HCT116 (cell line): Measurements from ENCODE around the gene TJP1. TPM values are rescaled to one million over a fixed set of nuclear protein-coding genes. Genes with fewer than 3 reads are reported as not detected.

Experiments
- ATAC-seq: fragments of 200-7000 bp; cut with Tn5 transposase; 2 replicates; pipeline ENCODE4 v1.9.1; 2020; ENCODE audit warnings: mild to moderate bottlenecking, moderate library complexity
- BruUV-seq: library from RNA; stranded (reverse); fragments of 400-500 nt; replicated peaks from 2 replicates; lab custom pipeline; 2021; lab: Mats Ljungman, UMichigan
- CTCF ChIA-PET: fragments of 300-600 bp; sonication (Branson Sonifier 250); formaldehyde crosslinking; loops from one replicate; lab custom pipeline; 2021; ENCODE audit warnings: antibody characterized with exemption; lab: Charles Lee
- POLR2A ChIA-PET: fragments of 300-600, 350-600 bp; sonication (Branson Sonifier 250); formaldehyde crosslinking; loops from one replicate; lab custom pipeline; 2021; ENCODE audit warnings: antibody characterized with exemption; lab: Charles Lee
- RAD21 ChIA-PET, 2 experiments: fragments of 300-600 bp; sonication (Branson Sonifier 250); formaldehyde crosslinking; loops; one replicate each; lab custom pipeline; 2023; ENCODE audit warnings: low total read pairs in 2 of 2; ENCODE audit not compliant: uncharacterized antibody in 2 of 2, unreplicated experiment in 2 of 2, low non-redundant PET in 1 of 2; lab: Charles Lee
- DNase-seq: peaks from one replicate; pipeline ENCODE4 v3.0.0-alpha.2; 2010; ENCODE audit warnings: low read depth, low spot score
- H2AFZ ChIP-seq: fragments of 200-600 bp; shearing (Covaris generic), sonication (generic); 2 replicates; pipeline ENCODE4 v1.6.1; 2017; ENCODE audit warnings: low read depth, mixed run types, mixed read lengths, antibody characterized with exemption, low read length; ENCODE audit not compliant: poor library complexity, severe bottlenecking
- H3K27ac ChIP-seq: 2 replicates; pipeline ENCODE4 v1.5.1; 2012; ENCODE audit warnings: low read depth, low read length
- H3K27me3 ChIP-seq: fragments of 200-600 bp; sonication (generic); 2 replicates; pipeline ENCODE4 v1.6.1; 2016; ENCODE audit warnings: mixed run types, low read length, mixed read lengths; ENCODE audit not compliant: insufficient read depth
- H3K36me3 ChIP-seq, 2 experiments: fragments of 200-500 bp in 1 of 2; fragments of 200-600 bp in 1 of 2; sonication (Bioruptor generic) in 1 of 2; sonication (generic) in 1 of 2; 2 replicates each; pipeline versions ENCODE4 v1.5.1 to v1.6.1; 2014 to 2016; ENCODE audit warnings: low read length in 2 of 2, inconsistent platforms in 1 of 2, mixed read lengths in 1 of 2, mixed run types in 1 of 2; ENCODE audit not compliant: insufficient read depth in 2 of 2, control insufficient read depth in 1 of 2
- H3K4me1 ChIP-seq, 2 experiments: fragments of 200-600 bp in 1 of 2; sonication (generic) in 1 of 2; 2 replicates each; pipeline versions ENCODE4 v1.5.1 to v1.6.1; 2012 to 2017; ENCODE audit warnings: low read length in 2 of 2, inconsistent platforms in 1 of 2, mild to moderate bottlenecking in 1 of 2, mixed read lengths in 1 of 2, mixed run types in 1 of 2, moderate library complexity in 1 of 2; ENCODE audit not compliant: insufficient read depth in 2 of 2, control insufficient read depth in 1 of 2
- H3K4me2 ChIP-seq: fragments of 200-600 bp; sonication (generic); 2 replicates; pipeline ENCODE4 v1.6.1; 2017; ENCODE audit warnings: mixed run types, low read length, mixed read lengths
- H3K4me3 ChIP-seq, 2 experiments: fragments of 200-600 bp in 1 of 2; sonication (generic) in 1 of 2; replicated peaks in 1 of 2; 2 replicates each; pipeline ENCODE4 v1.5.1; 2011 to 2016; ENCODE audit warnings: low read length in 2 of 2, control low read depth in 1 of 2, low read depth in 1 of 2, mild to moderate bottlenecking in 1 of 2, mixed read lengths in 1 of 2, mixed run types in 1 of 2
- H3K79me2 ChIP-seq: fragments of 200-600 bp; sonication (generic); 2 replicates; pipeline ENCODE4 v1.6.1; 2017; ENCODE audit warnings: mild to moderate bottlenecking, mixed run types, low read length, moderate library complexity, mixed read lengths; ENCODE audit not compliant: insufficient read depth
- H3K9ac ChIP-seq: fragments of 200-600 bp; sonication (generic); 2 replicates; pipeline ENCODE4 v1.6.1; 2016; ENCODE audit warnings: low read length, mixed read lengths
- H3K9me2 ChIP-seq: fragments of 200-600 bp; sonication (generic), shearing (Covaris generic); 2 replicates; pipeline ENCODE4 v1.6.1; 2017; ENCODE audit warnings: mixed run types, mild to moderate bottlenecking, moderate library complexity; ENCODE audit not compliant: insufficient read depth
- H3K9me3 ChIP-seq, 2 experiments: fragments of 200-500 bp in 1 of 2; fragments of 200-600 bp in 1 of 2; sonication (Bioruptor generic) in 1 of 2; sonication (generic) in 1 of 2; 2 replicates each; pipeline ENCODE4 v1.6.1; 2014 to 2017; ENCODE audit warnings: low read length in 2 of 2, mixed read lengths in 2 of 2, inconsistent platforms in 1 of 2, low read depth in 1 of 2, mild to moderate bottlenecking in 1 of 2, mixed run types in 1 of 2, moderate library complexity in 1 of 2; ENCODE audit not compliant: control insufficient read depth in 1 of 2, insufficient read depth in 1 of 2
- H4K20me1 ChIP-seq: fragments of 200-600 bp; sonication (generic), shearing (Covaris generic); 2 replicates; pipeline ENCODE4 v1.6.1; 2017; ENCODE audit warnings: mixed run types, mild to moderate bottlenecking, moderate library complexity; ENCODE audit not compliant: insufficient read depth
- CTCF ChIP-seq, 3 experiments: fragments of 200-600 bp in 1 of 3; sonication (generic) in 1 of 3; IDR thresholded peaks in 2 of 3; conservative IDR thresholded peaks in 1 of 3; 2 replicates each; pipeline ENCODE4 v1.5.1; 2012 to 2017; ENCODE audit warnings: low read depth in 2 of 3, low read length in 2 of 3, antibody characterized with exemption in 1 of 3, borderline replicate concordance in 1 of 3, control low read depth in 1 of 3, mild to moderate bottlenecking in 1 of 3, mixed read lengths in 1 of 3, mixed run types in 1 of 3, moderate library complexity in 1 of 3; ENCODE audit not compliant: insufficient read depth in 1 of 3
- ELF1 ChIP-seq: IDR thresholded peaks from 2 replicates; pipeline ENCODE4 v1.6.1; 2012; ENCODE audit warnings: low read depth, borderline replicate concordance
- EZH2phosphoT487 ChIP-seq: fragments of 200-600 bp; IDR thresholded peaks from 2 replicates; pipeline ENCODE4 v1.6.1; 2018; ENCODE audit warnings: antibody characterized with exemption, borderline replicate concordance
- POLR2AphosphoS5 ChIP-seq: IDR thresholded peaks from 2 replicates; pipeline ENCODE4 v1.6.1; 2011; ENCODE audit warnings: mild to moderate bottlenecking, low read depth, low read length, moderate library complexity
- SIN3A ChIP-seq: IDR thresholded peaks from 2 replicates; pipeline ENCODE4 v1.6.1; 2012; ENCODE audit warnings: low read depth
- SP1 ChIP-seq: IDR thresholded peaks from 2 replicates; pipeline ENCODE4 v1.6.1; 2012; ENCODE audit warnings: low read depth
- TCF7L2 ChIP-seq: IDR thresholded peaks from 2 replicates; pipeline ENCODE4 v1.7.0; 2011; ENCODE audit warnings: borderline replicate concordance, inconsistent platforms; ENCODE audit not compliant: insufficient read depth, insufficient read length; ENCODE audit errors: extremely low read depth
- ZFX ChIP-seq: fragments of 450-650 bp; IDR thresholded peaks from 2 replicates; pipeline ENCODE4 v1.6.1; 2017
- intact Hi-C: fragments of 100-400 bp; cut with micrococcal nuclease; formaldehyde crosslinking; loops from 2 replicates; pipeline ENCODE4 v1.10.0; 2022
- total RNA-seq: library from RNA; stranded (reverse); gene quantifications from one replicate; pipeline ENCODE4 v1.2.1, GENCODE V29; 2021; ENCODE audit not compliant: unreplicated experiment
- TF ChIP-seq, protein P1 (sequence below): IDR thresholded peaks from 2 replicates; pipeline ENCODE4 v1.6.1; 2012
- TF ChIP-seq, protein P2 (sequence below): IDR thresholded peaks from 2 replicates; pipeline ENCODE4 v1.6.1; 2012

TJP1 gene
- total RNA-seq, 1 experiment from 2014 or later, result 83.6 TPM

DNA sequence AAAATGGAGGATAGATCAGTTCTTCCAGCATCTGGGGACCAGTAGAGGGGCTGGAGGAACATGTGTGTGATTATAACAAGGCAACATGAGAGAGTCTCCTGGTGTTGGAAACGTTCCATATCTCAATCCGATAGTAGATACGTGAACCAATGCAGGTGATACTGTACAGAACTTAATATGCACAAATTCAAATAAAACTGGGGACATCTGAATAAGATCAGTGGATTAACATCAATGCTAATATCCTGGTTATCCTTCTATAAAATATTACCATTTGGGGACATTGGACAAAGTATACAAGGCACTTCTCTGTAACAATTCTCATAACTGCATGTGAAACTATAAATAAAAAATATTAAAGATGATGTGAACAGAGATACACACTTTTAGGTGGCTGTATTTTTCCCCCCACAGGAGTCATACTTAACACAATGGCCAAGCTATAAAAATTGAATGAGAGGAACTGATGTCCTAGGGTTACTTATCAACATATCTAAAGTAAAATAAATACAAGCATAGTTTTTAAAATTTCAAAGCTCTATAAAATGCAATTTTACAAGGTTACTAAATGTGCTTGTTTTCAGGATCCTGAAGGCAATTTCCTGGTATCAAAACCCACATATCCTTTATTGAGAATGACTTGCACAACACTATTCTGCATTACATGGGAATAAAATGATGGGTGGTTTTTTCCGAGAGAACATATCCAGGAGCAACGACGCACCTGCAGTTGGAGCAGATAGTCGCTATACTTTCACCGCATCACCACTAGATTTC lies 31.1 kb upstream of the TJP1 start:
- Histone ChIP-seq H2AFZ (no peak overlapping the region), H3K9me2 (no peaks in the 10 kb centered on the region), H3K79me2 (no peaks in the 10 kb centered on the region), H4K20me1 (no peaks in the 10 kb centered on the region), H3K4me2 (no peak overlapping the region), H3K4me3 (no peak overlapping the region), H3K4me1 (peaks cover 7 to 24% of the 10 kb centered on the region in 2 experiments), H3K27ac (no peak overlapping the region), H3K9me3 (no peaks in the 10 kb centered on the region), H3K36me3 (no peaks in the 10 kb centered on the region), H3K27me3 (no peaks in the 10 kb centered on the region), H3K9ac (no peak overlapping the region)
- no TSS peak for BruUV-seq
- intact Hi-C loops, result no loop called here
- ChIA-PET CTCF (no interaction called here), POLR2A (no interaction called here), RAD21 (no interaction called here)
- no peak for DNase-seq
- no peak for ATAC-seq
- no peak for TF ChIP-seq SP1
- TF ChIP-seq POLR2AphosphoS5, result no peak
- TF ChIP-seq ELF1, result no peak
- TF ChIP-seq, all 23 proteins: peak for 0

DNA sequence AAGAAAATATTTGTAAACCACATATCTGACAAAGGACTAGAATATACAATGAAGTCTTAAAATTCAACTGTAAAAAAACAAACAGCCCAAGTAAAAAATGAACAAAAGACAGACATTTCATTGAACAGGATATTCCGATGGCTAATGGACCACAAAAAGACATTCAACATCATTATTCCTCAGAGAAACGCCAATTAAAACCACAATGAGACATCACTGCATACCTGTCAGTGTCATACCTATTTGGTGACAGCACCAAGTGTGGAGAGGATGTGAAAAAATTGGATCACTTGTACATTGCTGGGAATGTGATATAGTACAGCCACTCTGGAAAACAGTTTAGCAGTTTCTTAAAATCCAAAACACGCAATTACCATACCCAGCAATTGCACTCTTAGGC lies 29.9 kb upstream of the TJP1 start:
- Histone ChIP-seq H3K36me3 (no peaks in the 10 kb centered on the region), H3K27me3 (no peaks in the 10 kb centered on the region), H2AFZ (no peak overlapping the region), H3K4me1 (peaks cover 7 to 24% of the 10 kb centered on the region in 2 experiments), H3K9me3 (peaks cover 0 to 3% of the 10 kb centered on the region in 2 experiments; a peak in 1 of 4 replicates), H3K27ac (no peak overlapping the region), H3K79me2 (no peaks in the 10 kb centered on the region), H3K4me2 (no peak overlapping the region), H4K20me1 (no peaks in the 10 kb centered on the region), H3K9me2 (no peaks in the 10 kb centered on the region)
- no TSS peak for BruUV-seq
- POLR2A ChIA-PET, result no interaction called here
- intact Hi-C loops, result no loop called here
- CTCF ChIA-PET, result interaction anchor here (1.2 to 1.4 kb wide), 2 partner anchors 69 to 74 kb away, joined by 3 to 4 read pairs; no protein-coding TSS in a partner anchor
- RAD21 ChIA-PET, result interaction anchor here in 1 of 2 experiments (1.2 kb wide), 1 partner anchor 74 kb away, joined by 3 read pairs; no protein-coding TSS in a partner anchor
- no peak for TF ChIP-seq TCF7L2
- no peak for TF ChIP-seq ZFX
- TF ChIP-seq, protein P1, sequence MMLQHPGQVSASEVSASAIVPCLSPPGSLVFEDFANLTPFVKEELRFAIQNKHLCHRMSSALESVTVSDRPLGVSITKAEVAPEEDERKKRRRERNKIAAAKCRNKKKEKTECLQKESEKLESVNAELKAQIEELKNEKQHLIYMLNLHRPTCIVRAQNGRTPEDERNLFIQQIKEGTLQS, result no peak
- TF ChIP-seq EZH2phosphoT487, result no peak
- TF ChIP-seq SIN3A, result no peak
- no peak for TF ChIP-seq CTCF (IDR thresholded peaks at IDR 0.05 in 2 of 3, conservative IDR thresholded peaks at IDR 0.05 in 1 of 3; ENCODE audit: borderline replicate concordance in 1 of 3, insufficient read depth in 1 of 3, low read depth in 2 of 3, low read length in 2 of 3)
- TF ChIP-seq, protein P2, sequence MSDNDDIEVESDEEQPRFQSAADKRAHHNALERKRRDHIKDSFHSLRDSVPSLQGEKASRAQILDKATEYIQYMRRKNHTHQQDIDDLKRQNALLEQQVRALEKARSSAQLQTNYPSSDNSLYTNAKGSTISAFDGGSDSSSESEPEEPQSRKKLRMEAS, result no peak
- TF ChIP-seq, all 23 proteins: peak for 0
- no peak overlapping the region for H3K4me3 ChIP-seq
- no peak for DNase-seq
- no peak overlapping the region for H3K9ac ChIP-seq
- ATAC-seq, result no peak
